NCI-H1092 treated with DMSO at 0.1 percent for 48 hours (cell line): ENCODE data around the gene ARHGEF37.

Experiments used
- DNase-seq: peaks from one replicate; lab custom pipeline; 2025; lab: John Stamatoyannopoulos, UW

The ARHGEF37 gene

GRCh38 chr5:149600932-149601331, 19.6 kb downstream of the ARHGEF37 start:
- DNase-seq: no peak

DNA sequence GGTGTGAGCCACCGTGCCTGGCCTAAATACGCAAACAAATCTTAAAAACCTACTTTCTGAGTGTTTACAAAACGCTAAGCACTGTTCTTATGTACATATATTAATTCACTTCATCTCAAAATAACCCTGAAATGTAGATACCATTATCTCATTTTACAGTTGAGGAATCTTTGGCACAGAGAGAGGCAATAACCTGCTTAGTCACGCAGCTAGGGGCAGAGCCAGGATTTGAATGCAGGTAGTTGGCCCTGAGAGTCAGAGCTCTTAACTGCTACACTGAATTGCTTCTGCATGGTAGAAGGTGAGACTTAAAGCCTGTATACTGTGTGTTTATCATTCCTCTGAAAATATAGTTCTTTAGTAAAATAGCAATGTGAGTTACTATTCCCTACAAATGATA, 21.9 kb downstream of the ARHGEF37 start:
- DNase-seq: no peak

GRCh38 chr5:149603920-149604319, 22.6 kb downstream of the ARHGEF37 start:
- DNase-seq: no peak

DNA sequence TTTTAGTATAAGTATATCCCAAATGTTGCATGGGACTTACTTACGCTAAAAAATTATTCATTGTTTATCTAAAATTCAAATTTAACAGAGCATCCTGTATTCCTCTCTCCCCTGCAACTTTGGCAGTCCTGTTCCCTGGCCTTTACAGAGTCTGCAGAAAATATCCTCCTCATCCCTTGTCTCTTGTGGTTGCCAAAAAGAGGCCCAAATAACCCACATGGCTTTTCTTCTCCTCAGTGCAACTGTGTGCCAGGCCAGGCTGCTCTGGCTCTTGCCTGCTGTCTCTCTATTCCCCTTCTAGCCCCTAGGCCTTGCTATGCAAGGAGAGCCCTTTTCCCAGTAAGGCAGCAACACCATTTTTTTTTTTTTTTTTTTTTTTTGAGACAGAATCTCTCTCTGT, 23.0 kb downstream of the ARHGEF37 start:
- no peak for DNase-seq

- no peak for DNase-seq
Measured at GRCh38 chr5:149605354-149605997, 24.2 kb downstream of the ARHGEF37 start.

- no peak for DNase-seq
Measured at GRCh38 chr5:149605998-149606724, 24.9 kb downstream of the ARHGEF37 start.

- DNase-seq: no peak
Measured at GRCh38 chr5:149608936-149609545, 27.7 kb downstream of the ARHGEF37 start.

GRCh38 chr5:149609640-149610219, 28.4 kb downstream of the ARHGEF37 start:
- no peak for DNase-seq

- no peak for DNase-seq
Measured at GRCh38 chr5:149610589-149611255, 29.4 kb downstream of the ARHGEF37 start.

- no peak for DNase-seq
Measured at GRCh38 chr5:149611326-149611725, 30.0 kb downstream of the ARHGEF37 start.

GRCh38 chr5:149614034-149614907, 33.0 kb downstream of the ARHGEF37 start:
- DNase-seq: no peak

DNA sequence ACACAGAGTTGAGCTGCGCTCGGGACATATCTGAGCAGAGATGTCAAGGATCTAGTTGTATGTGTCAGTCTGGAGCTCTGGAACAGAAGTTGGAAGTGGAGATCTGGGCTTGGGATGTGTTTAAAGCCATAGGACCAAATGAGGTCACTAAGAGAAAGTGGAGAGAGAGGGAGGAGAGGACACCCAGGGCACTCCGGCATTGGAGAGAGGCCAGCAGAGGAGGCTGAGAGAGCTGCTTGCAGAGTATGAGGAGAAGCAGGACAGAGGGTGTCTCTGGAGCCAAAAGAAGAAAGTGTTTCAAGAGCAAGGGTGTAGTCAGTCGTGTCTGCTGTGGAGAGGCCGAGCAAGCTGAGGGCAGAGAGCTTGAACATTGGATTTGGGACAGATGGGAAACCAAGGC, 34.7 kb downstream of the ARHGEF37 start:
- no peak for DNase-seq

DNA sequence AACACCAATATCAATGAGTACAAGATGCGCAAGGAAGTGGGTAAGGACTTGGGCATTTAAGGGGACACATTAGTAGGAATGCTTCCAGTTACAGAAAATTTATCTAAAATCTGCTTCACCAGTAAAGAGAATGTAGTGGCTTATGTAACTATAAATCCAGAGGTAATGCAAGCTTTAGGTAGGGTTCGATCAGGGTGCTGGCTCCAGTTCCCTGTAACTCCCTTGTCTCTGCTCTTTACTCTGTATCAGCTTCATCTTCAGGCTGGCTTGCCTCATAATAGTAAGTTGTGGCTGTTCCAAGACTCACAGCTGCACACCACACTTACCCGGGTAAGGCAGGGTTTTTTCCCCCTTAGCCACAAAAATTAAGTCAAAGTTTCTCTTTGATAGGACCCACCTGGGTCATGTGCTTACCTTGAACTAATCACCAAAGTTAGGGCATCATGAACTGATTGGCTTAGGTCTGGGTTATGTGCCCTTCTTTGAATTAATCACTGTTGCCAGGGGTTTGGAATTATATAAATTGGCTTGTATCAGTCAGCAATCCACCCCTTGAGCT, 35.5 kb downstream of the ARHGEF37 start:
- no peak for DNase-seq

DNA sequence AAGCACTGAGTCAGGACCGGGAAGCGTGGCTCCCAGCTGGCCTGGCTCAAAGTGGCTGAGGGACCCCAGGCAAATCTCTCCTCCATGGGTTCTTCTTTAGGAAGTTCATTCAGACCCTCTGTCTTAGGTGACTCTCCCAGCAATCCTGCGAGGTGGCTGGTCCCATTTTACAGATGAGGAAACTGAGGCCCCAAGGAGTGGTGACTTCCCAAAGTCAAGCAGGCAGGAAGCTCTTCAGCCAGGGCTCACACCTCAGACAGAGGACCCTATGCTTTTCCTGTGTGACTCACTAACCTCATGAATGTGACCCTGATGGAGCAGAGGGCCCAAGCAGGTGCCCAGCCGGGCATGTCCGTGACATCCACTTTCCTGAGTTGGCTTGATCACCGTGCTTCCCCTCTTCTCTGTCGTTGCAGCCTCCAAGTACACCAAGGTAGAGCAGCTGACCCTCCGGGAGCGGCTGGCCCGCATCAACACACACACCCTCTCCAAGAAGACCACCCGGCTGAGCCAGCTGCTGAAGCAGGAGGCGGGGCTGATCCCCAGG, 36.5 kb downstream of the ARHGEF37 start:
- no peak for DNase-seq

DNA sequence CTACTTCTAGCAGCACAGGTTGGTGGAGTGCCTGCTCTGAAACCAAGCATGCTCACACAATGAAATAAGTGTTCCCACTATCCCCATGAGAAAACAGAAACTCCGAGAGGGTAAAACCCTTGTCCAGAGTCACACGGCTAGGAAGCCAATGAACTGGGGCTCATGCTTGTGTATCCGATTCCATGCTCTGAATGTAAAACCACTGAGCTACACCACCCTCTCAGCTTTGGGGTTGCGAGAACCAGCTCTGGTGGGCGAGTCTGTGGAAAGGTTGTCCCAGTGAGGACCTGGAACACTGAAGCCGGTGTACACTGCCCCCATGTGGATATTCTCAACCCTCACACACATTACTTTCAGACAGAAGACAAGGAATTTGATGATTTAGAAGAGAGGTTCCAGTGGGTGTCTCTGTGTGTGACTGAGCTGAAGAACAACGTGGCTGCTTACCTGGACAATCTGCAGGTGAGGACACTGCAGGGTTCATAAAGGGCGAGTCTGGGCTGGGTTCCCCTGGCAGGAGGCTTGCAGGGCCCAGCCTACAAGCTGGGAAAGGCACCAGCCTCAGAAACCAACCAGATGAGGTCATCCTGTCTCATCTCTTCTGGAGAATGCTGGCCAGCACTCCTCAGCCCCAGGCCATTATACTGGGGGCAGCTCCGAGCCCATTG, 37.4 kb downstream of the ARHGEF37 start:
- DNase-seq: peak; percentile 32

GRCh38 chr5:149621415-149622098, 40.3 kb downstream of the ARHGEF37 start:
- no peak for DNase-seq

GRCh38 chr5:149622466-149622865, 41.2 kb downstream of the ARHGEF37 start:
- DNase-seq: no peak

DNA sequence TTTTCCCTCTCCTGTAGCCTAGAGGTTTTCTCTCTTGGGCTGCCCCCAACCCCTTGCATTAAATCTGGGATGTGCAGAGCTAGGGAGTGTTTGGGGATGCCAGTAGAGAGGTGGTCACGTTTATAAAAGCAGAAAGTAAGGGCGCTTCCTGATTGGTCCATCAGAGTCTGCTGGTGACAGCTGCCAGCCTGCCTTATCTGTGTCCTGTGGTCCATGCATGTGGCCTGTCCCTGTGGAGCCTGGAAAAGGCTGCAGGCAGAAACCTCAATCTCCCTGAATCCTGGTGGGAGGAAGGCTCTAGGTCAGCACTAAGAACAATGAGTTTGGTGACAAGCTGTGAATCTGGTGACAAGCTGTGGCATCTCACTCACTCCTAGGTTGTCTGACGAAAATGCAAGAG, 42.2 kb downstream of the ARHGEF37 start:
- DNase-seq: no peak

DNA sequence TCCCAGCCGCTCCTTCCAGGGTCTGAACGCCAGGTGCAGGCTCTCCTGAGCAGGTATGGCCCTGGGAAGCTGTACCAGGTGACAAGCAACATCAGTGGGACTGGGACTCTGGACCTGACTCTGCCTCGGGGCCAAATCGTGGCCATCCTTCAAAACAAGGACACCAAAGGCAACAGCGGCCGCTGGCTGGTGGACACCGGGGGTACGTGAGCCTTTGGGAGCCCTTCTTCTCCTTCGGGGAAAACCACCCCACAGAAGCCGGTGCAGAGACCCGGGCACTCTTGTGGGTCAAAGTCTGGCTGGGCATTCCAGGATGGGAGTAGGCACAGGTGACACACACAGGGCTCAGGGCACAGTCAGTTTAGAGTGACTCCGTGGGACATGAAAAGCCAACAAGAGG, 45.8 kb downstream of the ARHGEF37 start:
- no peak for DNase-seq

DNA sequence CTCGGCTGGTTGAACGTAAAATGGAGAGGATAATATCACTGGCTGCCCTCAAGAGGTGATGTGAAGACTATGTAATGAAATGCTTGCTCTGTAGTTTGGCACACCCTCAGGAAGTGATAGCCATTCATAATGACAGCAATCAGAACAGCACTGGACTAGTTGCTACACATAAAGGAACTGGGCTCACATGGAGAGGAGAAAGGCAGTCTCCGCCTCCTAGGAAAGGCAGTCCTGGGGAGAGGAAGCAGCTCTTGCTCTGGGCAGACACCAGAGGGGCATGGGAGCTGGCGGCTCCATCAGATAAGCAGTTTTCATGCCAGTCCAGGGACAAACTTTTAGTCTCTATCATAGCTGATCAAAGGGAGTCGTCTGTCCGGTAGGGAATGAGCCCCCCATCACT, 46.9 kb downstream of the ARHGEF37 start:
- DNase-seq: no peak
